Activated CD4-positive, CD25-positive, alpha-beta regulatory T cell treated with anti-CD3 and anti-CD28 coated beads, Interleukin-2, amount 50 U/mL, for 16 hours (primary cell): Measurements from ENCODE around the gene SOWAHD.
"Not testable (repeated sequence)": the region's sequence is repeated elsewhere in the genome, so short reads cannot be mapped to it uniquely, and the experiment has no call there.

ENCODE experiments used
- DNase-seq: peaks from one replicate; pipeline ENCODE4 v3.0.0-alpha.2; 2020; ENCODE audit warnings: low read depth, low spot score

SOWAHD gene

GRCh38 chrX:119758731-119759247 lies 401 bp downstream of the SOWAHD start:
- peak; percentile 1 for DNase-seq

- DNase-seq, result no peak
Observed at GRCh38 chrX:119759248-119759766, 919 bp downstream of the SOWAHD start.

DNA sequence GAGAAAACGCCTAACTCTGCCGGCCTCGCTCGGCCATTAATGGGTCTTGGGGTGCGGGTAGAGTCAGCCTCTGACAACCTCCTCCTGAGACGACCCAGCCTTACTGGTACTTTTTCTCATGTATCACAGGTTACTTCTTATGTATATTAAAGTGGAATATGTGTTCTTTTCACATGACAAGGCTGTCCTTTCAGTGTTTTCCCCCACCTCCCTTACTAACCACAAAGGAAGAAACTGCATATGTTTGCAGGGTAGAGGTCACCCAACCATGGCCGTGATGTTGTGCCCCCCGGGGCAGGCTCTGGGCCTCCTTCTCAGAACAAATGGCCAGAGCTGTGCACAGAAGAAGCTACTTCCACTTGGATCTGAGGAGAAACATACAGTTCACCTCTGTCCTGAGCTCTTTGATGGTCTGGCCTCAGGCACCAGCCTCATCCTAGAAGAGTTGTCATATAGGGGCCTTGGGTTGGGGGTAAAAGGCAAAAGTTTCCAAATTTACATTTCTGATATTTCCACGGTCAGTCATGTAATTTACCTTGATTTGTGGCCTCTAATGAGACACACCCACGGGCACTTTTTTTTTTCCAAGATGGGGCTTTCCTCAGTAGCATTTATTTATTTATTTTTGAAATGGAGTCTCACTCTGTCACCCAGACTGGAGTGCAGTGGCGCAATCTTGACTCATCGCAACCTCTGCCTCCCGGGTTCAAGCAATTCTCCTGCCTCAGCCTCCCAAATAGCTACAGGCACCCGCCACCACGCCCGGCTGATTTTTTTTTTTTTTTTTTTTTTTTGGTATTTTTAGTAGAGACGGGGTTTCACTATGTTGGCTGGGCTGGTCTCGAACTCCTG lies 1.9 kb downstream of the SOWAHD start:
- DNase-seq, result no peak

- DNase-seq, result no peak
Observed at GRCh38 chrX:119762718-119763117, 4.3 kb downstream of the SOWAHD start.

DNA sequence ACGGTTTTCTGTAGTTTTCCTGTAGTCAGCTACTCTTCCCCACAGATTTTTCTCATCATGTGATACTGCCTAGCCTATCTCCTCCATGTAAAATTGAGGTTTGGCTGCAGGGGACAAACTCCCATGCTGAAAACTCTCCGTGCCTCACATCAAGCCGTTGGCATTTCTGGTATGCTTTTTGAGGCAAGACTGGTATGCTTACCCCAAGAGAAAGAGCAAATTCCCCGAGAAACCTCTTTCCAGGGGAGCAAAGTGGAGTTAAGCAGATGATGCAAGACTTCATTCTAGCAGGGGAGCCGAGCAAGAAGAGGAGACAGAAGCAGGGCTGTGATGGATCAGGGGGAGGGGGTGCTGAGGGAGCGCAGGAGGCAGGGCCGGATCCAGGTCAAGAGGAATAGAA lies 4.8 kb downstream of the SOWAHD start:
- DNase-seq, result no peak

GRCh38 chrX:119763836-119764387 lies 5.5 kb downstream of the SOWAHD start:
- DNase-seq, result no peak

- DNase-seq, result not testable (repeated sequence)
Observed at GRCh38 chrX:119768436-119768835, 10.0 kb downstream of the SOWAHD start.

DNA sequence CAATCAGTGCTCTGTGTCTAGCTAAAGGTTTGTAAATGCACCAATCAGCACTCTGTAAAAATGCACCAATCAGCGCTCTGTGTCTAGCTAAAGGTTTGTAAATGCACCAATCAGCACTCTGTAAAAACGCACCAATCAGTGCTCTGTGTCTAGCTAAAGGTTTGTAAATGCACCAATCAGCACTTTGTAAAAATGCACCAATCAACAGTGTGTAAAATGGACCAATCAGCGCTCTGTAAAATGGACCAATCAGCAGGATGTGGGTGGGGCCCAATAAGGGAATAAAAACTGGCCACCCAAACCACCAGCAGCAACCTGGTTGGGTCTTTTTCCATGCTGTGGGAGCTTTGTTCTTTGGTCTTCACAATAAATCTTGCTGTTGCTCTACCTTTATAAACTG lies 11.0 kb downstream of the SOWAHD start:
- DNase-seq, result not testable (repeated sequence)

- no peak for DNase-seq
Observed at GRCh38 chrX:119775517-119776238, 17.3 kb downstream of the SOWAHD start.

GRCh38 chrX:119778829-119779228 lies 20.4 kb downstream of the SOWAHD start:
- no peak for DNase-seq

GRCh38 chrX:119783026-119783425 lies 24.6 kb downstream of the SOWAHD start:
- DNase-seq, result no peak

- no peak for DNase-seq
Observed at GRCh38 chrX:119784747-119785446, 26.5 kb downstream of the SOWAHD start.

DNA sequence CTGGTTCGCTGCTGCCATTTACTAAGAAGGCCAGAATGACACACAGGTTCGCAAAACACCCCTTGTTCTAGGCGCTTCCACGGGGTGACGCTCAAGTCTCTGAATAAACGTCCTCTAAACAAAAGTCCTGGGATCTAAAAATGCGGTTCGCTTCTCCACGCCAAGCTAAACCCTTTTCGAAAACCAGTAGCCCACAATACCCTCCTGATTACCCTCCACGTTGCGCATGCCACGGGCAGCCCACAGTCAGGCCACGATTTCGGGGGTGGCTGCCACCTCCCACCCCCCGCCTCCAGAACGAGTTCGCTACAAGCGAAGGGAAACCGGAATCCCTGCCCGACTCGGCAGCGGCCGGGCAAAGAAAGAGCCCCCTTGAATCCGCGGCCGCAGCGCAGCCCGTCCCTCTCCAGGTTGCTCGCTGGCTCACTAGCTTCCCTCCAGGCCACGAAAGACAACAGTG lies 32.6 kb downstream of the SOWAHD start:
- peak; percentile 10 for DNase-seq

GRCh38 chrX:119791437-119792231 lies 33.2 kb downstream of the SOWAHD start, which contains the start of gene RPL39:
RPL39 (minus strand) TSS chrX:119791630; CDS start chrX:119791576, 54 bp downstream.
- peak; percentile 56 for DNase-seq

GRCh38 chrX:119801253-119802221 lies 43.1 kb downstream of the SOWAHD start:
- no peak for DNase-seq

GRCh38 chrX:119802546-119802945 lies 44.2 kb downstream of the SOWAHD start:
- no peak for DNase-seq

GRCh38 chrX:119808461-119808860 lies 50.1 kb downstream of the SOWAHD start:
- DNase-seq, result not testable (repeated sequence)

DNA sequence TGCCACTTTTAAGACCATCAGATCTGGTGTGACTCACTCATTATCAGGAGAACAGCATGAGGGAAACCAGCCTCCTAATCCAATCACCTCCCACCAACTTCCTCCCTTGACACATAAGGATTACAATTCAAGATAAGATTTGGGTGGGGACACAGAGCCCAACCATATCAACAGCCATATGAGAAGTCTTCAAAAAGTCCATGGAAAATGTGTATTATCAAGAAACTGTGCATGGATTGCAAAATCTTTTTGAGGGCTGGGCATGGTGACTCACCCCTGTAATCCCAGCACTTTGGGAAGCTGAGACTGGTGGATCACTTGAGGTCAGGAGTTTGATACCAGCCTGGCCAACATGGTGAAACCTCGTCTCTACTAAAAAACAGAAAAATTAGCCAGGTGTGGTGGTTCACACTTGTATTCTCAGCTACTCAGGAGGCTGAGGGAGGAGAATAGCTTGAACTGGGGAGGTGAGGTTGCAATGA lies 50.8 kb downstream of the SOWAHD start:
- no peak for DNase-seq
